Bronchial epithelial cell (primary cell): ENCODE data around the gene ITM2C. TPM values are rescaled to one million over a fixed set of nuclear protein-coding genes. Genes with fewer than 3 reads are reported as not detected.

Source experiments
- DNase-seq: peaks from one replicate; pipeline ENCODE4 v3.0.0-alpha.2; 2010; ENCODE audit warnings: low read depth
- FAIRE-seq: peaks from 2 replicates; lab custom pipeline; 2011; peaks lifted over from hg19 to GRCh38; lab: Jason Lieb, UNC
- H3K27me3 ChIP-seq: 2 replicates; pipeline ENCODE4 v1.5.1; 2011; ENCODE audit warnings: low read length; ENCODE audit not compliant: control insufficient read depth, insufficient read depth
- H3K36me3 ChIP-seq: 2 replicates; pipeline ENCODE4 v1.5.1; 2011; ENCODE audit warnings: low read length; ENCODE audit not compliant: control insufficient read depth, insufficient read depth
- H3K4me3 ChIP-seq: 2 replicates; pipeline ENCODE4 v1.5.1; 2011; ENCODE audit warnings: mild to moderate bottlenecking, low read depth, low read length, control low read depth
- CTCF ChIP-seq: IDR thresholded peaks from 2 replicates; pipeline ENCODE4 v1.5.1; 2011; ENCODE audit warnings: mild to moderate bottlenecking, moderate library complexity, low read length, control low read depth, inconsistent platforms; ENCODE audit not compliant: insufficient read depth, severe bottlenecking
- total RNA-seq: library from RNA; depleted of rRNA; stranded (reverse); fragments of >200 nt; gene quantifications from 2 replicates; pipeline ENCODE4 v1.2.1, GENCODE V29; 2014

ITM2C gene
- total RNA-seq, 1 donor from 2014 or later = 20.3 TPM

GRCh38 chr2:230919240-230919639 lies 54.5 kb downstream of the ITM2C start:
- FAIRE-seq (no peak), DNase-seq (no peak)
- no peaks in the 10 kb centered on the region for H3K36me3 ChIP-seq
- no peaks in the 10 kb centered on the region for H3K27me3 ChIP-seq
- TF ChIP-seq CTCF = no peak
- no peak overlapping the region for H3K4me3 ChIP-seq

- FAIRE-seq = no peak
- H3K4me3 ChIP-seq = no peak overlapping the region
- no peak for DNase-seq
- H3K27me3 ChIP-seq = no peaks in the 10 kb centered on the region
- TF ChIP-seq CTCF = no peak
- H3K36me3 ChIP-seq = no peaks in the 10 kb centered on the region
Observed at GRCh38 chr2:230919681-230920080, 54.9 kb downstream of the ITM2C start.

GRCh38 chr2:230920167-230920566 lies 55.4 kb downstream of the ITM2C start:
- no peaks in the 10 kb centered on the region for H3K27me3 ChIP-seq
- TF ChIP-seq CTCF = no peak
- H3K4me3 ChIP-seq = no peak overlapping the region
- H3K36me3 ChIP-seq = no peaks in the 10 kb centered on the region
- DNase-seq (no peak), FAIRE-seq (no peak)

GRCh38 chr2:230921806-230922595 lies 57.3 kb downstream of the ITM2C start:
- Histone ChIP-seq H3K36me3 (no peaks in the 10 kb centered on the region), H3K27me3 (no peaks in the 10 kb centered on the region), H3K4me3 (no peak overlapping the region)
- no peak for TF ChIP-seq CTCF
- DNase-seq = no peak
- FAIRE-seq = no peak

GRCh38 chr2:230922951-230923717 lies 58.4 kb downstream of the ITM2C start:
- H3K27me3 ChIP-seq = no peaks in the 10 kb centered on the region
- FAIRE-seq (no peak), DNase-seq (no peak)
- H3K36me3 ChIP-seq = no peaks in the 10 kb centered on the region
- TF ChIP-seq CTCF = no peak
- H3K4me3 ChIP-seq = no peak overlapping the region
